Measurements from ENCODE around the gene FCER1A.

DNA sequence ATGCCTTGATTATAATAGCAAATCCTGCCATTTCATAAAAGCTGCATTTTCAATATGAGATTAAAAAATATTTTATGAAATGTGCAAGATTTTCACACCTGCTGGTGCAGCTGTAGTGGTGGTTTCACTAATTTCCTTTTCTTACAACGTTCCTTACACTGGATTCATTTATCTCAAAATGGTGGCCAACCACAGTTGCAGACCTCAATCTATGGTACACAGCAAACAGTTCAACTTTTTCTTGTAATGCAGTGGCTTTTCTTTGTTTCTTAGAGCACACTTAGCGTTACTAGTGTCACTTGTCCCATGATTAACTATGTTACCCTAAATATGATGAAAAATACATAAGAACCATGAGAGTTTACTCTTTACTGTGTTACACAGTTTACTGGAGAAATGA, 32.7 kb downstream of the FCER1A start:
- TF ChIP-seq, protein P1, sequence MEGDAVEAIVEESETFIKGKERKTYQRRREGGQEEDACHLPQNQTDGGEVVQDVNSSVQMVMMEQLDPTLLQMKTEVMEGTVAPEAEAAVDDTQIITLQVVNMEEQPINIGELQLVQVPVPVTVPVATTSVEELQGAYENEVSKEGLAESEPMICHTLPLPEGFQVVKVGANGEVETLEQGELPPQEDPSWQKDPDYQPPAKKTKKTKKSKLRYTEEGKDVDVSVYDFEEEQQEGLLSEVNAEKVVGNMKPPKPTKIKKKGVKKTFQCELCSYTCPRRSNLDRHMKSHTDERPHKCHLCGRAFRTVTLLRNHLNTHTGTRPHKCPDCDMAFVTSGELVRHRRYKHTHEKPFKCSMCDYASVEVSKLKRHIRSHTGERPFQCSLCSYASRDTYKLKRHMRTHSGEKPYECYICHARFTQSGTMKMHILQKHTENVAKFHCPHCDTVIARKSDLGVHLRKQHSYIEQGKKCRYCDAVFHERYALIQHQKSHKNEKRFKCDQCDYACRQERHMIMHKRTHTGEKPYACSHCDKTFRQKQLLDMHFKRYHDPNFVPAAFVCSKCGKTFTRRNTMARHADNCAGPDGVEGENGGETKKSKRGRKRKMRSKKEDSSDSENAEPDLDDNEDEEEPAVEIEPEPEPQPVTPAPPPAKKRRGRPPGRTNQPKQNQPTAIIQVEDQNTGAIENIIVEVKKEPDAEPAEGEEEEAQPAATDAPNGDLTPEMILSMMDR (IDR thresholded peaks at IDR 0.05): no peak
- no peak for TF ChIP-seq POLR2A (IDR thresholded peaks at IDR 0.05)
